GM18508 (cell line): Measurements from ENCODE around the gene CDC42EP4.

ENCODE experiments used
- ATAC-seq: cut with Tn5 transposase; IDR thresholded peaks from one replicate; pipeline ENCODE4 v1.9.1; 2021; ENCODE audit warnings: moderate number of reproducible peaks; ENCODE audit not compliant: insufficient read depth, unreplicated experiment

CDC42EP4 gene

DNA sequence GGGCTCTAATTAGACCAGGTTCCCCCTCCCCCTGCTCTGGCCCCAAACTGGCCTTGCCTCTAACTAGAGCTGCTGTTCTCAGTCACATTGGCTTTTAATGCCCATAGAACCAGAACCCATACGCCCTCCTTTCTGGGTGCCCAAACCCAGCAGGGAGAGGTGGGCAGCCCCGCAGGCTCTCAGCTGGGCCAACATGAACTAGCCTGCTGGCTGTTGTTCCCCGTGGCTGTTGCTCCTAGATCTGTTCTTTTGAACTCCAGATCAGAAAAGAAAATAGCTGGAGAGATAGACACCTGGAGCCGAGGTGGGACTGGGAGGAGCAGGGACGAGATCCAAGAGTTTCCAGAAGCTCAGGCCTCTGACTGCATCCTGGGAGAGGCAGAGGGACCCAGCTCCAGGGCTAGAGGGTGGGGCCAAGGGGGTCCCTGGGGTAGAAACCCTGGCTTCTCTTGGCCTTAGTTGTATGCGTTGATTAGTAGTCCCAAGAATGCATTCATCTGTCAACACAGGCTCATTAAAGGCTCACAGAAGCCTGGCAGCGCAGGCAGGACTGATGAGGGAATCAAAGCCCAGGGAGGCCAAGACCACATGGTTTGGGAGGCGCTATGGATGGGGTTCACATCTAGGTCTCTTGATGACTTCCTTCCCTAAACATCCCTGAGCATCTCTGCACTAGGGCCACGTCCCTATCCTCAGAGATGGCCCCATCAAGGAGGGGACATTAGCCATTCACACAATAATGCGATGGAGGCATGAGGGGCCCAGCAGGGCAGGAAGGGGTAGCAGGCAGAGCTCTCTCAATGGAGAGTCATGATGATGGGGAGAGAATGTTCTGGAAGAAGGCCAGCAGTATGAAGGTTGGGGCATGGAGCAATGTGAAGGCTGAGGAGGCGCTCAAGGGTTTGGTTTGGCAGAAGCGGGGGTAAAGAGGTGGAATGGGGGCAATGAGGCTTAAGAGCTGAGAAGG lies 48.8 kb downstream of the CDC42EP4 start:
- no peak for ATAC-seq

DNA sequence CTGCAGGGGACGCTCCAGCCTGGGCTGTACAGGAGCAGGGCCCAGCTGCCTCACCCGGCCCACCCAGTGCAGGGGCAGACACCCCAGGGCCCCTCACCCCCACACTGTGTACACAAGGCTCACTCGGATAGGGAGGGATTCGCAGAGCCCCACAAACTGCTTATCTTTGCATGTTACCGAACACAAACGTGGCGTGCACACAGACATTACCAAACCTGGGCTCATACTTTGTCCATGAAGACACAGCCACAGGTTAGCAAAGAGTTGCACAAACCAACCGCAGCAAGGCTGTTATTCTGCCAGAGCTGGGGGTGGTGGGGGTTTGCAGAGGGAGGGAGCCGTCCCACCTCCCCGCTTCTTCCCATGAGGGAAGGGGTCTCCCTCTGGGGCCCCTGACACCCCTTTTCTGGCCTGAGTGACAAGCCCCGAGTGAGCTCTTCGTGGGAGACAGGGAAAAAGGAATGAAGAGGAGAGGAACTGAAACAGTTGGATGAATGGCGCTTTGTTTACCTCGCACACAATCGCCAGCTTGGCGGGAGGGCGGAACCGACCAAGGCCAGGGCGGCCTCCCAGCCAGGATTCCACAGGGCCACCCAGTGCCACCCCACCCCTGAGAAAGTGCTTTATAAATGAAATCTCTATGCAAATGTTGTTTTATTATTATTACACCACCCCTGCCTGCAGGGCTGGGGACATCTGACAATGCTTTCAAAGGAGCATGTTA lies 49.7 kb downstream of the CDC42EP4 start:
- no peak for ATAC-seq

DNA sequence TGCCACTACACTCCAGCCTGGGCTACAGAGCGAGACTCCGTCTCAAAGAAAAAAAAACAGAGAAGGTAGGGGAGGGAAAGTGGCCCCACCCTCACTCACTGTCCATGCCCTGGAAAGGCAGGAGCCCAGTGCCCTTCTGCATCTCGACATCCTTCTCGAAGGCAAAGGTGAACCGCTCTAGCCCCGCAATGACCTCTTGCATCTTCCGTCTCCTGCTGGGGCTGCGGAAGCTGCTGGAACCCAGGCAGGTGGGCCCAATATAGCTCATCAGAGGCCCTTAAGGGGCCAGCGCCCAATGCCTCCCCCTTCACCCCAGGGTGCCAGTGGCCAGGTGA lies 50.2 kb downstream of the CDC42EP4 start, which contains the start of gene CPSF4L:
TSS of gene CPSF4L (minus strand) at position 264 of the 335 bp plus-strand sequence. CDS start at position 202, 62 bp downstream.
- ATAC-seq = no peak

DNA sequence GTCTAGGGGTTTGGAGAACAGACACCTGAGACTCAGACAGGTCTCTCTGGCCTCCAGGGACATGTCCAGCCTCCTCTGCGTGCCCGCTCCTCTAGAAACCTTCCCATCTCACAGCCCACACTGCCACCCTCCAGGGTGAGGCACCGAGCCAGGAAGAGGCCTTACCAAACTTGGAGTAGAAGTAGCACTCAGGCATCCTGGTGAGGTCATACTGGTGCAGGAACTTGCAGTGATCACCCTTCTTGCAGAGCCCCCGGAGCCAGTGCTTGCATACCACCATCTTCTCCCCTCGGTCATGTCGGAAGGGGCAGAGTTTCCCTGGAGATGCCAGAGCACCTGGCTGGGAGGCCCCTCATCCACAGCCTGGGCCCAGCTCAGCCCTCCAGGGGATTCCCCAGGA lies 54.3 kb downstream of the CDC42EP4 start:
- ATAC-seq = no peak

DNA sequence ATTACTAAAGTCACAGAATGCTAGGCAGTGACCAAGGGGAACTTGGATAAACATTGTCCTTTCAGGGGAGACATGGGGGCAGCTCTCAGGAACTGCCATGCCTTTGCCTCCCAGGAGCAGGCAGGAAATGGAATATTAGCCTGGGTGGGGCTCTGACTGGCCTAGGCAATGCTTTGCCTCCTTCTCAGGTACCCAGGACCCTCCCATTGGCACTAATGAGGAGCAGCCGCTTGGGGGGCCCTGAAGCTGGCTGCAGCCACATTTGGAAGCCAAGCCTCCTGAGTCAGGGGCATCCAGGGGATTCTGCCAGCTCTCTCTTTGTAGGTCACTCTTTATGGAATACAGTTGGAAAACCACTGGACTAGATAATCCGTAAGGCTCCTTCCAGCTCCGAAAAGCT lies 55.6 kb downstream of the CDC42EP4 start:
- ATAC-seq = no peak

DNA sequence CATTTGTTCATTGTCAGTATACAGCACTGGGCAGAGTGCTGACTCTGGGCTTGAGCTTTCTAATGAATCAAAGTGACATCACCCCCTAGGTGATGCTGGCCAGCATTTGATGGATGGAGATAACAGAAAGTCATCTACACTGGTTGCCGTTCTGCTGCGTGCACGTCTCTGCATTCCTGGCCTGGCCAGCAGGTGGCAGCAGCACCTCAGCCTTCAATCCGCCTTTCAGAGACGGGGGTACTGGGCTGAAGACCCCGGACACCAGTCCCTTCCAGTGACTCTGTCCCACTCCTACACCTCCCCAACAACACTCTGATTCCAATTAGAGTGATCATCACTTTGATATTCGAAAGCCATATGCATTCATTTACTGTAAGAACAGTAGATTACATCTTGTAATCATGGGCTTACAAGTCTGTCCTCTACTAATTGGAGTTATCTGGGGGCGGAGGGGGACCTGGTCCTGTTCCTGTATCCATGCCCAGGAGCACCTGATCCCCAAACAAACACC lies 56.1 kb downstream of the CDC42EP4 start:
- no peak for ATAC-seq

DNA sequence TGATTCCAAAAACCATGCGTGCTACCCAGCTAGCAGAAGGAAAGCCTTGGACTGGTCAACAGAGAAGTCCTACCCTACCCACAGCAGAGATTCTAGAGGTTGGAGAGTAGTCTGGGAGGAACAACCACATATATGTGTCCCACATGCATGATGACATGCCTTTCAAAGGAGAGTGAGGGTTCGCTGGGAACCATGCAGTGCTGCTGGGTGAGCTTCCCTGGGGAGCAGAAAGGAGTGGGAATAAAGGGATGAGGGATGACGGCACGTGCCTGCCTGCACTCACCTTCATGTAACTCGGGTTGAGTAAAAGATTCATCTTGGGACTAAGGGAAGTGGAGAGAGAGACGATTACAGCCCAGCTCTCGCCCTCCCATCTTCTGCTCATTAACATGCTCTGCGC lies 59.9 kb downstream of the CDC42EP4 start:
- ATAC-seq = no peak

DNA sequence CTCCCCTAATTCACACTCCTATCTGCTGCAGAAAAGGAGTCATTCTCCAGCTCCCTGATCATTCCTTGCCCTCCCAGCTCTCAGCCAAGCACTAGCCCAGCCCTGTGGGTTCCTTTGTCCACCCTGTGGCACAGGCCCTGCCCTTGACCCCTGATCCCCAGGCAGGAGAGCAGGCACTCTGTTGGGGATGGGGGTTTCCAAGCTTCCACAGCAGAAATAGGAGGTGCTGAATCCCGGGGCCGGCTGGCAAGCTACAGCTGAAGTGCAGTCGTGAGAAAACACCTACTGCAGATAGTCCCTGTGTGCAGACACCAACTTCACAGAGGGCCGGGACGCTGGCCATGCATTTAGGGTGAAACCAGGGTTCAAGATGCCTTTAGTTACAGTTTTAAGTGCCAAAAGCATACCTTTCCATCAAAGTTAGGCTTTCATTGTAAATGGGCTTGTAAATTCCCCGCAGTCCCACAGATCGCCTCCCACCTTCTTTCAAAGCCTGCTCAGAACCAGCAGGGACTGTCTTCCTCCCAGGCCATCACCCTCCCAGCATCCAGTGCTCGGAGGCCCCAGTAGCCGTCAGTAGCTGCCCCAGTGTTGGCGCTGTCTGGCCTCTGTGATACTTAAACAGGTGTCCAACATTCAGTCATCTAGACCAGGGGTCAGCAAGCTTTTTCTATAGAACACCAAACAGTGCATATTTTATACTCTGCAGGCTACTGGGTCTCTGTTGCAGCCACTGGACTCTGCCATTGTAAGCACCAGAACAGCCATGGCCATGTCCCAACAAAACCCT lies 60.8 kb downstream of the CDC42EP4 start:
- ATAC-seq = no peak

DNA sequence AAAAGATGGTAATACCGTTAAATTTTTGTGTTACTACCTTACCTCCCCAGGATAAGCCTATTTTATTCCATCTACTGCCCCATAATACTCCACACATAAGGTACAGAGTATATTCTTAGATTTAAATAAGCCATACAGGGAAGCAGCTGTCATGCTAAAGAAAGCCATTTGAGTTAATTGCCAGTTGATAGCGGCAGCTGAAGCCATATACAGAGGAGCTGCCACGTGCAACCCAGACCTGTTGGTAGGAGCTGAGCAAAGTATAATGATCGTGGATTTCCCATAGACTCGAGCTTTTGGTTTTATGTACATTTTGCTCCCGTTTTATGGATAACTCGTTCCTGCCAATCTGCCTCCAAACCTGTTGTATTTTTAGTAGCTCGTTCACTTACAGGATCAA lies 62.1 kb downstream of the CDC42EP4 start:
- no peak for ATAC-seq

DNA sequence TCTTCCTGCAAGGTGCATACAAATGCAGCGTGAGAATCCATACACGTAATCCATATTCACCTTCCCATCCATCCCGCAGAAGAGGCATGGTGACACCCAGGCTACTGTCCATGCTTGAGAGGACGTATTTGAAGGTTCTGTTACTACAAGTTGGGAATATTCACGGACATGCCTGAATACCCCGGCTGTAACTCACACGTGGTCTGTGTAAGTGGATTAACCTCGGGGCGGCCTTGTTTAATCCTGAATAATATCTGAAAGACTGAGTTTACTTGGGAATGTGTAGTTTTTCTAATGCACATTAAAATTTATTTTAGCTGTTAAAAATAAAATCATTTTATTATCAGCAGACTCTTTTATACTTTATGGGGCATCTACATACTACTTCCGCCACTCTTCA lies 63.3 kb downstream of the CDC42EP4 start:
- no peak for ATAC-seq

DNA sequence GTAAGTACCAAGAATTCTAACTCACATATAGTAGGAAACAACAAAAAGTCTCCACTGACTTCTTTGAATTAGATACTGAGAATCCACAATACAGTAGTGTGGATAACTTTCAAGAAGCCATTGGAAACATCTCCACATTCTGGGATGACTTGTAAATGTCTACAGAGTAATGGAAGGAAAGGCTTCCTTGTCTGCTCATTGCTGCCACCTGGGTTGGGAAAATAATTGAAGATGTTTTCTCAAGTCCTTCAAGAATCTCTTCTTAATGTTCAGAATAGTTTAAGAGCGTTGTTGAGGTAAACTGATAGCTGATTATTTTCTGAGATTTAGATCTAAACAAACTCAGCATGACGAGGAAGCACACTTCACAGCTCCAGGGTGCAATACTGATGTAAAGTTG lies 64.1 kb downstream of the CDC42EP4 start:
- ATAC-seq = no peak

DNA sequence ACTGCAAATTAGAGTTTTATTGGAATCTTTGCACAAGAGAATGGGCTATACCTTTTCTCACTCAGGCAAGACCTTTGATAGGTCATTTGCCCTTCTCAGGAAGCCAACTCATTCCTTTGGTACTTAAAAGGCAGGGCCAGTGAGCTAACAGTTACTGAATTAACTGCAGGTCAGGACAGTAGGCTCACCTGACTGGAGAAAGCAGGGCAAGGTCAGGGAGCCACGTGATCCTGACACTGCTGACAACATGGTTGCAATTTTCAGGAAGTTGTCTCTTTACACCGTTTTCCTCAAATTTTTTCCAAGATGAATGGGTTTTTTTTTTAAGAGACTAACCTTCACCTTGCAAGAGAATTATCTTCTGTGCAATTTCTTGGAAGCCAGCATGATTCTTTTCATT lies 71.2 kb downstream of the CDC42EP4 start:
- no peak for ATAC-seq

DNA sequence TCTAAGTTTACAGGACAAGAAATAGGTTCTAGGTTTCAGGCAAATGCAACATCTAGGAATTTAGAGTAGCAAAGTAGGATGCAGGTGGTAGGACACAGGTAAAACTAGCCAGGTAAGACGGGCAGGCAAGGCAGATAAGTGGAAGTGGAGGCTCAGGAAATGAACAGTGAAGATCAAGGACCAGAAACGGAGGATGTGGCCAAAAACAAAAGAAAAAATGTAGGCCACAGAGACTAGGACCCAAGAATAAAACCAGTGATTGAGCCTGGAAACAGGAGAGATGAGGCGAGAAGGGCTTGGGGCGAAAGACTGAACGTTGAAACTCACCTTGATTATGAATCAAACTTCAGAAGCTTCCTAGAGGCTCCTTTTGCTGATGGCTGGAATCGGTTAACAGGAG lies 74.1 kb downstream of the CDC42EP4 start:
- ATAC-seq = no peak

DNA sequence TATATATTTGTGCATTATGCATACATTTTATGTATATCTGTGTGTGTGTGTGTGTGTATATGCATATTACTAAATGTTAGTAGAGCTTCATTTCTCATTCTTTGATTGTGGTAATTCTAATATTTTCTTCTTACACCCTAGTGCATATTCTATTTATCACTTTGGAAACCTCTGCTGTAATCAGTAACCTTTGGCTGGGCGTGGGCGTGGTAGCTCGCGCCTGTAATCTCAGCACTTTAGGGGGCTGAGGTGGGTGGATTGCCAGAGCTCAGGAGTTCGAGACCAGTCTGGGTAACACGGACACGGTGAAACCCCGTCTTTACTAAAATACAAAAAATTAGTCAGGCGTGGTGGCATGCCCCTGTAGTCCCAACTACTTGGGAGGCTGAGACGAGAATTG lies 77.1 kb downstream of the CDC42EP4 start:
- ATAC-seq = no peak
